GM19238 (cell line): ENCODE measurements around the gene GRID2IP.

Source experiments
- DNase-seq: peaks from one replicate; pipeline ENCODE4 v3.0.0; 2011; ENCODE audit warnings: low spot score; ENCODE audit not compliant: insufficient read length

Gene GRID2IP

DNA sequence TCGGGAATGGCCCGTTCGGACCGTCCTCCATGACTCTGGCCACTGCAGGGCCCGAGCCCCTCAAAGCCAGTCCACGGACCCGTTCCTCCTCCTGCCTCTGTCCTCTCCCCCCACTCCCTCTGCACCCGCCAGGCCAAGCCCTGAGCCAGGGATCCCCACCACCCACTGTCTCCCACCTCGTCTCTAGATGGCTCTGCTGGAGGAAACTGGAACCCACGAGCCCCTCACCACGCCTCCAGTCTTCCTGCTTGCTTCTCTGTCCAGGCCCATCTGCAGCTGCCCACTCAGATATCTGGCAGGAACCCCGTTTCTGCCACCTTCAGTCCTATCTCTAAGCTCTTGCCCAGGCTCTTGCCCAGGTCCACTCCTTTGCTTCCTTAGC is 24.3 kb downstream of the GRID2IP start:
- no peak for DNase-seq

DNA sequence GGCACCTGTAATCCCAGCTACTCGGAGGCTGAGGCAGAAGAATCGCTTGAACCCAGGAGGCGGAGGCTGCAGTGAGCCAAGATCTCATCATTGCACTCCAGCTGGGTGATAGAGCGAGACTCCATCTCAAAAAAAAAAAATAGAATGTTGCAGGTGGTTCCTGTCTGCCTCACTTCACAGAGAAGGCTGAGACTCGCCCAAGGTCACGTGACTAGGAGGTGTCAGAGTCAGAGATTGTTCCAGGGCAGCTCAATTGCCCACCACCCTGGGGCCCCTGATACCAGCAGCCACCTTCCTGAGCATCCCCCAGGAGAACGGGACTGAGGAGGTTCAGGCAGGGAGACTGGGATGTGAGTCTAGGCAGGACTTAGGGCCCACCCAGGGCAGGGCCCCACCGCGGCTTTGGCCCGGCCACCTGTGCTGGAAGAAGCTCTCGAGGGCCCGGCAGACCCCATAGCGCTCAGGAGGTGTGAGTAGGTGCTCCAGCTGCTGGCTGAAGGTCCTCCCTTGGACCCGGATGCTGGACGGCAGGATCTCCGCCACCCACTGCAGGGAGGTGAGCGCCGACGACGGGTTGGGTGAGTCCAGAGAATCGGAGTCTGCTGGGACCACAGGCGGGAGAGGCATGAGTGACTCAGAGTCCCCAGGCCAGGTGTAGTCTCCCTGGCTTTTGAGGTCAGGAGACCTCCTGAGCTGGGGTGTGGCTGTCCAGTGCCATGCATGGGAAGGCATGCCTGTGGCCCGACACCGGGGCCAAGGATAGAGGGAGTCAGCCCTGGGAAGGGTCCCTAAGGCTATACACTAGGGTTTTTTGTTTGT is 30.9 kb downstream of the GRID2IP start:
- DNase-seq, result no peak

DNA sequence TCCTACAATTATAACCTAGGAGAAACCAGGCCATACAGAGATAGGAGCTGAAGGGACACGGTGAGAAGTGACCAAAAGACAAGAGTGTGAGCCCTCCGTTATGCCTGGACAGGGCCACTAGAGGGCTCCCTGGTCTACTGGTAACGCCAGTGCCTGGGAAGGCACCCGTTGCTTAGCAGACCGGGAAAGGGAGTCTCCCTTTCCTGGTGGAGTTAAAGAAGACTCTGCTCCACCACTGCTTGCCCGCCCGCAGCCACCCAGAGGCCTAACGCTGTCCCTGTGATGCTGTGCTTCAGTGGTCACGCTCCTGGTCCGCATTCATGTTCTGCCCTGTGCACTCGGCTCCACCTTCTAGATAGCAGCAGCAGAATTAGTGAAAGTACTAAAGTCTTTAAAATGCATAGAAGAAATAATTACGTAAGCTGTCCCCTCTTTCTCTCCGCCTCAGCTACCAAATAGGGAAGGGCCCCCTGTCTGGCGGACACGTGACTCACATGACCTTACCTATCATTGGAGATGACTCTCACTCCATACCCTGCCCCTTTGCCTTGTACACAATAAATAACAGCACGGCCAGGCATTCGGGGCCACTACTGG is 34.8 kb downstream of the GRID2IP start:
- no peak for DNase-seq

DNA sequence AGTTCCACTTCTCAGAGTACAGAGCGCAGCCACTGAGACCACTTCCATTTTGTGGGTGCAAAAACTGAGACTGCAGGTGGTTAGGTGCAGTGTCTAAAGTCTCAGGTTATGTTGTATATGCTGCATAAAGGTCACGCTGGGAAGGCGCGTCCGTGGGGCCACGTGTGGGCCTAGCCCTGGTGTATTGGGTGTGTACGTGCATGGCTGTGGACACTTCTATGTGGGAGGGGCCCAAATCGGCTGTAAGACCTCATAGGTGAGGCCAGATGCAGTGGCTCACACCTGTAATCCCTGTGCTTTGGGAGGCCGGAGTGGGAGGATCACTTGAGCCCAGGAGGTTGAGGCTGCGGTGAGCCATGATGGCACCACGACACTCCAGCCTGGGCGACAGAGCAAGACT is 37.7 kb downstream of the GRID2IP start:
- DNase-seq, result no peak

DNA sequence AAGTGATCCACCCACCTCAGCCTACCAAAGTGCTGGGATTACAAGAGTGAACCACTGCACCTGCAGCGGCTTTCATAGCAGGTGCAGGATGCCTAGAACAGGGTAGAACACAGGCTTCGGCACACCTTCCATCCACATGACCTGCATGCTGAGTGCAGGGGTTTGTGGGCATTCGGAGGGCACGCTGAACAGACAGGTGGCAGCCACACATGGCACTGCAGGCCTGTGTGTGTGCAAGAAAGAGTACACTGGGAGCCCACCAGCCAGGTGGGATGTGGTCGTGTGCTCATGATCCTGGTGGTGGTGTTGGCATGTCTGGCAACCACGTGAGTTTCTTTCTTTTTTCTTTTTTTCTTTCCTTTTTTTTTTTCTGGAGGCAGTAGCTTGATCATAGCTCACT is 38.4 kb downstream of the GRID2IP start:
- no peak for DNase-seq

DNA sequence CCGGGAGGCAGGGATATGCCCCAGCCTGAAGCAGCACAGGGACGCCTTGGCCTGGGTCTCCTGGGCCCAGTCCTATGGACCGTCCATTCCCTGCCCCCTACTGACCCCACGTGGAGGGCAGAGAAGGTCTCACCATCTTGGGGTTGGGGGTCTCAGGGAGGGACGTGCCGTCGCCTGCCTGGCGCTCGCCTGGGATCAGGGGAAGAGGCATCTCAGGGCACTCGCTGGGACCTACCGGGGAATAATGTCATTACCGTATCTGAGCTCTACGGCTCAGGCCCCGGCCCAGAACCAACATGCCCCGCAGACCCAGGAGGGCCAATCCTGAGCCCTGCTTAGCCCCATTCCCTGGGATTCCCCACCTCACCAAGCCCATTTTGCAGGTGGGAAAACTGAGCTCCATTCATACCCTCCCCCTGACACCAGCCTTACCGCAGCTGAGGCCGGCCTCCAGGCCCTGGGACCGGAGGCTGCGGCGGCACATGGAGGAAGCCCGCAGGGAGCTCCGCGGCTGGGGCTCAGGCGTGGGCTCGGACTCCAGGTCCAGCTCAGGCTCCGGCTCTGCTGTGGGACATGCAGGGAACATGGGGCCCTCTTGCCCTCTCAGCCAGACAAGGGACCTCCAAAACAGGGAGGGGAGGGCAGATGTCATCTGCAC is 40.7 kb downstream of the GRID2IP start:
- DNase-seq, result no peak

DNA sequence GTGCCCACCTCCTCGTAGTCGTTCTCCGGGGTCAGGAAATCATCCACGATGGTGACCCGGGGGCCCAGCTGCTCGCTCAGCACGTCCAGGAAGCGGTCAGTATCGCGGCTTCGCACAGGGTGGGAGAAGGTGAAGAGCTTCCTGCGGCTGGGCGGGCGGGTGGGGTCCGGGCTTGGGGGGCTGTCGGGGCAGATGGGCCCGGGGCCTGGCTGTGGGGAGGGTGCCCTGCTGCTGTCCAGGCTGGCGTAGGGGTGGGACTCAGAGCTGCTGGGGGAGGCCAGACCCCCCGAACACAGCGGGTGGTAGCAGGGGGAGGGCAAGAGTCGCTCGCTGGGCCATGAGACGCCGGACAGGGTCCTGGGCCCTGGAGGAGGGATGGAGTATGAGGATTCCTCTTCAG is 42.3 kb downstream of the GRID2IP start:
- no peak for DNase-seq

DNA sequence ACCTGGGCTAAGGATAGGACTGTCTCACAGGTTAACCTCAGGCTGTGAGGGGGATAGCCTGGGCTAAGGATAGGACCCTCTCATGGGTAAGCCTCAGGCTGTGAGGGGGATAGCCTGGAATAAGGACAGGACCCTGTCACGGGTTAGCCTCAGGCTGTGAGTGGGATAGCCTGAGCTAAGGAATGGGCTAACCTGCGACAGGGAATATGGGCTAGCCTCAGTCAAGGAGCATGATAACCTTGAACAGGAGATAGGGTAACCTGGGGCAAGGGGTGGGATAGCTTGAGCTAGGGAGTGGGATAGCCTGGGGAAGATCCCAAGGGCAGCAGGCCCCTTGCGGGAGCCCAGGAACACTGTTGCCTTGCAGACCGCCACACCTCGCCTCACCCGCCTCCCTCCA is 42.7 kb downstream of the GRID2IP start:
- no peak for DNase-seq

DNA sequence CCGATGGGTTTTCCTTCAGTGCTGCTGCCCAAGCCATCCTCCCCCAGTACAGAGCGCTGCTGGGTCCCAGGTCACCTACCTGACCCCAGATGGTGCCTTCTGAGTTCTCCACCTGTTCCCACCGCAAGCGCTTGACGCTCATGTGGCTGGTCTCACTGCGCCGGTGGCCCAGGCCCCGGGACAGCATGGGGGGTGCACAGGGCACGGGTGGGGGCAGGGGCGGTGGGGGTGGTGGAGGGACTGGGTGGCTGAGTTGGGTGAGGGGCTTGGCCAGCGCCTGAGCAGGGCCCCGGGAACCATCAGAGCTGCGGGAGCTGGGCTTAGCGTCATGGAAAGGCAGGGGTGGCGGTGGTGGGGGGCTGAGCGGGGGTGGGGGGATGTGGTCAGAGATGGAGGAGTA is 43.4 kb downstream of the GRID2IP start:
- no peak for DNase-seq

DNA sequence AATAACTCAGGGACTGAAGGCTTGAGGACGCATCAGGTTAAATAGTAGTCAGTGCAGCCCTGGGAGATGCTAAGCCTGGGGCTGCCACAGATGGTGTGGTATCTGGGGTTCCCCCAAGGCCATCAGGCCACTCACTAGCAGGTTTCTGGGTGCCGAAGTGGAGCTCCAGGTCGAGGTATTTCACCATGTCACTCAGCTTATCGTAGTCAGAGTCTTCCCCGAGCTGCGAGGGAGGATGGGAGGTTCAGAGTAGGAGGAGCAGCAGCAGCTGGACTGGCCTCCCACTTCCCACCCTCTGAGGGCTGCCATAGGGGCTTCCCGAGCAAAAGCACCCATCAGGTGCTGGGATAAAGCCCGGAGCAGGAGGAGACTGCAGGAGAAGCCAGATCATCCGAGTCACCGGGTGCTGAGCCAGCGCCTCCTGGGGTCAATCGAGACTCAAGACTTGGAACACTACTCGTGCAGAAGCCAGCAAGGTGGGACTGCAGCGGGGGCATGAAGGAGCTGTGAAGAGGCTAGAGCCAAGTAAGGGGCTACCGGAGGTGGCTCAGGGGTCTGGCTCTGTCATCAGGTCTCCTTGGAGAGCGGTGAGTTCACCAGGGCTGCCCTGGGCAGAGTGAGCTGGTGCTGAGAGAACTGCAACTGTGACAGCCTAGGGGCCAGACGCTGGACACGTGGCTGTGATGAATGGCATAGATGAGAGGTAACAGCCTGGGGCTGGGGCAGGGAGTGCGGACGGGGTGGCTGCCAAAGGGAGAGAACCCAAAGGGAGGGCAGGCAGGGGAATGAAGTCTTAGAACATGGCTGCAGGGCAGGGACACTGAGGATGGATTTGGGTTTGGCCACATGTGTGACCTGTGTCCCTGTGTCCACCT is 45.3 kb downstream of the GRID2IP start:
- DNase-seq, result no peak

DNA sequence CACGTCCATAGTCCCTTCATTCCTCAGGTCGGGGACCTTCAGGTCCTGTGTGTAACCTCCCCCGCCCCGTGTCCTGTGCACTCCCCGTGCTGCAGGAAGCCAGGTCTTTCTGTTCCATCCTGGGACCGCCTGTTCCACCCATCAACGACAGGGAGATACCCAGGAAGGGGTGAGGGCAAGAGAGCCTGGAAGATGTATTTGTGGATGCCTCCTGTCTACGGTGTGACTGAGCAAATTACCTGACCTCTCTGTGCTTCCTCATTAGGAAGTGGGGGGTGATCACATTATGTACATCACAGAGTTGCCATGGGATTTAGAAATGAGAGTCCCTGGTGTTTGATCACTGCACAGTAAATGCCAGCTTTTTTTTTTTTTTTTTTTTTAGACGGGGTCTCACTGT is 46.3 kb downstream of the GRID2IP start:
- DNase-seq, result no peak

DNA sequence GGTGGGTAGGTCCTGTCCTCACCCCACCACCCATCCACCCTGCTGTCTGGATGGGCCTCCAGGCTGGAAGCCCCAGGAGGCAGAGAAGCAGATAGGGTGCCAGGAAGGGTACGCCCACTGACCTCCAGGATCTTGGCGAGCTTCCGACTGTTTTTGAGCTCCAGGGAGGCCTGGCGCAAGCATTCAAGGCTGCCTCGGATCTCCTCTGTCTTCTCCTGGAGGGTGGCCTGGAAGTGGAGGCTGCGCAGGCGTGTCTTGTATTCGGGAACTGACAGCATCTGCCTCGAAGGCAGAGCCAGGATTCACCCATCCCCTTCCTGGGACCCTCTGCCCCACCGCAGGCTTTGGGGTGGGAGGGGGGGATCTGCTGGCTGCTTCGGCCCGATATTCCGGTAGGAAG is 48.4 kb downstream of the GRID2IP start:
- no peak for DNase-seq

DNA sequence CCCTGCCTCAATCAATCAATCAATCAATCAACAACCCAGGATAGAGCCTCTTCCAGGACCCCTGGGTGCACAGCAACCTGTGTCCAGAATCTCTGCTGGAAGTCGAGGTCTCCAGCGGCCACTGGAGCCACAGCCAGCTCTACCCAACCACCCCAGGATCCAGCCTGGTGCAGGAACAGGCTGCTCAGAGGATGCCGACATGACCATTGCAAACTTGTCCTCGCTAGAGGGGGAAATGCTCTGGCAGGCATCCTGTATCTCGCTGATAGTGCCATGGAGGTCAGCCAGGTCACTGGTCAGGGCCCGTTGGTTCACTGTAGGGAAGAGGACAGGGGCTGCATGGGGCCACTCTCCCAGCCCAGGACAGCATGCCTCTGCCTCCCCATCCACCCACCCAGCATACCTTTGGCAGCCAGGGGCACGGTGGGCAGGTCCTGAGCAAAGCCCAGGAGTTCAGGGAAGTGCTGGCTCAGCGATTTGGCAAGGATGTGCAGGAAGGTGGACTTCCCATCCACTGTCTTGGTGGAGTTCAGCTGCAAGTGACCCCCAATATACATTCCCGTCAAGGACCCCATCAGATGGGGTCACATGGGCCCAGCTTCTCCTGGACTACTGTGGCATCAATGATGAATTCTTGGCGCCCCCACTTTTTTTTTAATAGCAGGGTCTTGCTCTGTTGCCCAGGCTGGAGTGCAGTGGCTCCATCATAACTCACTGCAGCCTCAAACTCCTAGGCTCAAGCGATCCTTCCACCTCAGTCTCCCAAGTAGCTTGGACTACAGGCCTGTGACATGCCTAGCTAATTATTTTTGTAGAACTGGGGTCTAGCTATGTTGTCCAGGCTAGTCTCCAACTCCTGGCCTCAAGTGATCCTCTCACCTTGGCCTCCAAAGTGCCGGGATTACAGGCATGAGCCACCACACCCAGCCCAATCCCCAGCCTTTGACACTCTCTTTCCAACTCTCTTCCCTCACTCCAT is 49.4 kb downstream of the GRID2IP start:
- no peak for DNase-seq

DNA sequence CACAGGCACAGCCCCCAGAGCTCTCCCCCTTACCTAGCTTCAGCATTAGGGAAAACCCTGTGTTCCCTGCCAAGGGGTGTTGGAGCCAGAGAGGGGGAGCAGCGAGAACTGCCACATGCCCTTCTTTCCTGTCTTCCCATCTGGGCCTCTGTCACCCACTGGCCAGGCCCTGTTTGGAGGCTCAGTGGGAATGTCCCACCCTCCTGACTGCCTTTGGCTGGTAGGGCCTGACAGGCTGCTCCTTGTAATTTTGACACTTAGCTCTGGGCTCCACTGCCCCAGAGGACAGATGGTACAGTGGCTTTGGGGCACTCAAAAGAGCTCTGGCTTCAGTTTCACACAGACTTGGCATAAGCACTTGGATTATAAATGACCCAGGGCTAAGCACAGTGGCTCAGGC is 50.6 kb downstream of the GRID2IP start:
- no peak for DNase-seq

DNA sequence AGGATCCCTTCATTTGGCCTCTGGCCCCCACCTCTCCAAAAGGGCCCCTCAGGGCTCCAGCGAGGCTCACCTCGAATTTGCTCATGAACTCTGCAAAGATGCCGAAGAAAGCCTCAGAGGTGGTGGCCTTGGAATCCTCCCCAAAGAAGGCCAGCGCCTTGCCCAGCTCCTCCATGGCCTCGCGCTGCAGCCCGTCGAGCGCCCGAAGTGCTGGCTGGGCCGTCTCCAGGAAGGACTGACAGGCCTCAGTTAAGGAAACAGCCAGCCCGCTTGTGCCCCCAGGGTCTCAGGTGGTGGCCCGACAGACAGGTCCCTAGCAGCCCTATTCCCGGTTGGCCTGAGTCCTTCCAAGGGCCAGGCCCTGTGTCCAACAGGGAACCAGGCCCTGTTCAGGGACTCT is 53.3 kb downstream of the GRID2IP start:
- no peak for DNase-seq

DNA sequence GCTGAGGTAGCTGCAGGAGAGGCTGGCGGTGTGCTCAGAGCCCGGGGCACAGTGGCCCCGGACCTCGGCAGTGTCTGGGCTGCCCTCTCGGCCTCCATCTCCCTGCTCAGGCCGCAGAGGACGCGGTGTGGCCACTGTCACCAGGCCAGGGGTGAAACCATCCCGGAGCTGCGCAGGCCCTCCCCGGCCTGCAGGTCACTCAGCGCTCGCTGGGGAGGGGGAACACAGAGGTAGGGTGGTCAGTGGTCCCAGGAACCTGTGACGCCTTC is 53.7 kb downstream of the GRID2IP start:
- DNase-seq, result no peak

DNA sequence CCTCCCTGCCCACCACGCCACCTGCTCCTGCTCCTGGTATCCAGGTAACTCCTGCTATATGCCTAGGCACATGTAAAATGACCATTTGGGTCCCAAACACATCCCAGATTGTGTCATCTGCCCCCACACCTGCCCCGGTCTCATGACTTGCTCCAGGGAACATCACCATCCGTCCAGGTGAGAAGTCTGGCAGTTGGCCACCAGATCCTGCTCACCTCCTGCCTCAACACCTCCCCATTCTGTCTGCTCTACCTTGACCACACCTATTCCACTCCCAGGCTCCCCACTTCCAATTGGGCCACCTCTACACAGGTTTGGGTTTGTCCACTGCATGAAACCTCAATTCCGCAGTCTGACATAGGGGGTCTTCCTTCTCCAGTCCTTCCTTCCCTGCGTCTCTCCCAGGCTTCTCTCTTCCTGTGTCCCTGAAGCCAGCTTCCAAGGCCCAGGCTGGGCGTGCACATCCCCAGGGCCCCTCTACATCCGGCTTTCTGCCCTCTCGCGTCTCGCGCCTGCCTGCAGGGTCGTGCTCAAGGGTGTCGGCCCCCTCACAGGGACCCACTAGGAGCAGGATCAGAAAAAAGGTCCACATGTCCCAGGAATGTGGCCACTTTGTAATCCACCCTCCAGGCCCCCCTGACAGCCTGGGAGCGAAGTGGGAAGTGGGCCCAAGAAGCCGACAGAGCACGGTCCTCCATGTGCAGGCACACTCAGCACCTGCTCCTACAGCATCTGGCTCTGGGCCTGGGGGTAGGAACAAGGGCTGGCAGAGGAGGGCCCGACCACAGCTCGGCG is 54.2 kb downstream of the GRID2IP start:
- no peak for DNase-seq

DNA sequence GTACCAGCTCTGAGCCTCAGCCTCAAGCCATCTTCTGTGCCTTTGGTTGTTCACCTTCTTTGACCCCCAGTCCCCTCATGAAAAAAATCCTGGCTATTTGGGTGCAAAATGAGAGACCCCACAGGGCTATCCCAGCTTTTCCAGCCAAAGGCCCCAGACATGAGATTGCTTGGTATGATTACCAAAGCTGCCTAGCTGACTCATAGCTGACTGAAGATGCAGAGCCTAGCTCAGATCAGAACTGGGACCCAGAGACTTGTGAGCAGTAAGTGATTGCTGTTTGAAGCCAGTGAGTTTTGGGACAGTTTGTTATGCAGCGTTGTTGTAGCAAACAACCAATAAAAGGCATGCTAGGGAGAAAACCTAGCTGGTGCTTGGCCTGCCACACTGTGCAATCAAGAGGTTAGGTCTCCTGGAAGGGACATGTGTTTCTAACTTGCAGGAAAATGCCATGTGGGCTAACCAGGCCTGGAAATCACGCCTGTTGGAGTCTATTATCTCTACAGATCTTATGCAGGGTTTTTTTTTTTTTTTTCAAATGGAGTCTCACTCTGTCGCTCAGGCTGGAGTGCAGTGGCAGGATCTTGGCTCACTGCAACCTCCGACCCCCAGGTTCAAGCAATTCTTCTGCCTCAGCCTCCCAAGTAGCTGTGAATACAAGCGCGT is 55.5 kb downstream of the GRID2IP start:
- no peak for DNase-seq

DNA sequence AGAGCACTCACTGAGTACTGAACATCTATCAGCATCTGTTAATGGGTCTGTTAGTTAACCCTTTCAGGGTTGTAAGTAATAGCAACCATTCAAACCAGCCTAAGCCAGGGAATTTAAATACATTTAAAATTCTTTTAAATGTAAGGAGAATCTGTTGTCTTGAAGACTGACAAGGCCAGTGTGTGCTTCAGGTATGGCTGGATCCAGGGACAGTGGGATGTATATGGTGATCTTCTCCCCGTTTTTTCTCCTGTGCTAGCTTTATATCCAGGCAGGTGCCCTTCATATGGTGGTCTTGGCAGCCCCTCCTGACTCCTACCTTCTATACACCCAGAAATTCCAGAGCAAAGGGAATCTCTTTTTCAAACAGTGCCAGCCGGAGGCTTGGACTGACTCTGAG is 56.9 kb downstream of the GRID2IP start:
- no peak for DNase-seq

DNA sequence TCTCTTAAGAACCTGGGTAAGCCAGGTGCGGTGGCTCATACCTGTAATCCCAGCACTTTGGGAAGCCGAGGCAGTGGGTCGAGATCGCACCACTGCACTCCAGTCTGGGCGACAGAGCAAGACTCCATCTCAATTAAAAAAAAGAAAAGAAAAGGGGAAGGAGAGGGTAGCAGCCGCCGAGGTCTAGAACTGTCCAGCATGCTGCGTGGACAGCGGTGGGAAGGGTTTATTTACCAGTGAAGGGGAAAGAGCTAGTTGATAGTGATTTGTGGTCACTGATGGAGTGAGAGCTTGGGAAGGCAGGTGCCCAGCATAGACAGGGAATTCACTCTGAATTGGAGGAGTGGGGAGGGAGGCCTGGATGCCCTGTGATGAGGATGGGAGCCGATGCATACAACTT is 60.1 kb downstream of the GRID2IP start:
- no peak for DNase-seq
